Glomerular visceral epithelial cell (primary cell): Measurements from ENCODE around the gene LRMDA.

Experiments
- DNase-seq: peaks from one replicate; pipeline ENCODE4 v3.0.0-alpha.2; 2016; ENCODE audit errors: extremely low spot score

LRMDA gene

GRCh38 chr10:75911426-75911825 is 480.0 kb downstream of the LRMDA start:
- DNase-seq, result peak; percentile 14

- DNase-seq, result no peak
Measured at GRCh38 chr10:75916906-75917305, 485.5 kb downstream of the LRMDA start.

- DNase-seq, result no peak
Measured at GRCh38 chr10:75919913-75920312, 488.5 kb downstream of the LRMDA start.

- peak; percentile 8 for DNase-seq
Measured at GRCh38 chr10:75922435-75922834, 491.0 kb downstream of the LRMDA start.

GRCh38 chr10:75924309-75924902 is 493.0 kb downstream of the LRMDA start:
- no peak for DNase-seq

GRCh38 chr10:75925999-75926398 is 494.6 kb downstream of the LRMDA start:
- no peak for DNase-seq

- no peak for DNase-seq
Measured at GRCh38 chr10:75926763-75927162, 495.3 kb downstream of the LRMDA start.

- no peak for DNase-seq
Measured at GRCh38 chr10:75928231-75928630, 496.8 kb downstream of the LRMDA start.

- no peak for DNase-seq
Measured at GRCh38 chr10:75929630-75930161, 498.3 kb downstream of the LRMDA start.

- DNase-seq, result no peak
Measured at GRCh38 chr10:75932921-75933320, 501.5 kb downstream of the LRMDA start.

- DNase-seq, result no peak
Measured at GRCh38 chr10:75935240-75935639, 503.8 kb downstream of the LRMDA start.

GRCh38 chr10:75935650-75936400 is 504.4 kb downstream of the LRMDA start:
- no peak for DNase-seq

- DNase-seq, result no peak
Measured at GRCh38 chr10:75936841-75937240, 505.4 kb downstream of the LRMDA start.

GRCh38 chr10:75937823-75938222 is 506.4 kb downstream of the LRMDA start:
- DNase-seq, result no peak

GRCh38 chr10:75938380-75939122 is 507.1 kb downstream of the LRMDA start:
- DNase-seq, result no peak

GRCh38 chr10:75939541-75939940 is 508.1 kb downstream of the LRMDA start:
- DNase-seq, result no peak

- DNase-seq, result no peak
Measured at GRCh38 chr10:75940742-75941141, 509.3 kb downstream of the LRMDA start.

GRCh38 chr10:75941223-75941801 is 509.9 kb downstream of the LRMDA start:
- DNase-seq, result no peak

GRCh38 chr10:75944061-75944460 is 512.6 kb downstream of the LRMDA start:
- no peak for DNase-seq

- DNase-seq, result no peak
Measured at GRCh38 chr10:75948583-75948982, 517.2 kb downstream of the LRMDA start.

- no peak for DNase-seq
Measured at GRCh38 chr10:75950307-75950706, 518.9 kb downstream of the LRMDA start.

- no peak for DNase-seq
Measured at GRCh38 chr10:75950997-75951589, 519.7 kb downstream of the LRMDA start.
